OCI-LY1 (cell line): ENCODE measurements around the gene FAM120A.

Source experiments
- H2AFZ ChIP-seq: fragments of 200-600 bp; sonication (generic), shearing (Covaris generic); 2 replicates; pipeline ENCODE4 v1.6.0; 2014; ENCODE audit warnings: antibody characterized with exemption, mild to moderate bottlenecking, low read length
- H3F3A ChIP-seq: fragments of 200-600 bp; sonication (generic), shearing (Covaris generic); 2 replicates; pipeline ENCODE4 v1.6.0; 2014; ENCODE audit warnings: mild to moderate bottlenecking, antibody characterized with exemption, low read length, moderate library complexity; ENCODE audit not compliant: insufficient read depth
- H3K27ac ChIP-seq: fragments of 200-600 bp; sonication (generic); 2 replicates; pipeline ENCODE4 v1.5.1; 2014; ENCODE audit warnings: low read length, mixed run types, mild to moderate bottlenecking, low read depth; ENCODE audit not compliant: poor library complexity, severe bottlenecking
- H3K27me3 ChIP-seq: fragments of 200-600 bp; sonication (generic); 2 replicates; pipeline ENCODE4 v1.6.0; 2014; ENCODE audit warnings: antibody characterized with exemption, mild to moderate bottlenecking, low read length, moderate library complexity; ENCODE audit not compliant: insufficient read depth
- H3K36me3 ChIP-seq: fragments of 200-600 bp; sonication (generic); 2 replicates; pipeline ENCODE4 v1.6.1; 2014; ENCODE audit warnings: mild to moderate bottlenecking, antibody characterized with exemption, low read length, moderate library complexity, mixed read lengths; ENCODE audit not compliant: insufficient read depth
- H3K4me1 ChIP-seq: fragments of 200-600 bp; sonication (generic); 2 replicates; pipeline ENCODE4 v1.5.1; 2014; ENCODE audit warnings: mild to moderate bottlenecking, low read length, moderate library complexity; ENCODE audit not compliant: insufficient read depth, severe bottlenecking
- H3K4me2 ChIP-seq: fragments of 200-600 bp; sonication (generic), shearing (Covaris generic); 2 replicates; pipeline ENCODE4 v1.6.1; 2014; ENCODE audit warnings: low read length
- H3K4me3 ChIP-seq: fragments of 200-600 bp; sonication (generic); 2 replicates; pipeline ENCODE4 v1.5.1; 2014; ENCODE audit warnings: low read length, low read depth, mild to moderate bottlenecking, mixed read lengths; ENCODE audit not compliant: poor library complexity, severe bottlenecking
- H3K79me2 ChIP-seq: fragments of 200-600 bp; shearing (Covaris generic); 2 replicates; pipeline ENCODE4 v1.6.1; 2016; ENCODE audit warnings: mixed run types, low read length, mixed read lengths; ENCODE audit not compliant: insufficient read depth
- H3K9ac ChIP-seq: fragments of 200-600 bp; sonication (generic), shearing (Covaris generic); 2 replicates; pipeline ENCODE4 v1.6.1; 2014; ENCODE audit warnings: mild to moderate bottlenecking, low read length, mixed read lengths
- H3K9me2 ChIP-seq: fragments of 200-600 bp; sonication (generic), shearing (Covaris generic); 2 replicates; pipeline ENCODE4 v1.6.1; 2014; ENCODE audit warnings: low read depth, mild to moderate bottlenecking, low read length, mixed read lengths
- H3K9me3 ChIP-seq: fragments of 200-600 bp; shearing (Covaris generic); 2 replicates; pipeline ENCODE4 v1.6.1; 2014; ENCODE audit warnings: low read length, mixed read lengths
- H4K20me1 ChIP-seq: fragments of 200-600 bp; sonication (generic), shearing (Covaris generic); 2 replicates; pipeline ENCODE4 v1.6.0; 2016; ENCODE audit warnings: mild to moderate bottlenecking, low read length; ENCODE audit not compliant: insufficient read depth
- EZH2 ChIP-seq: fragments of 200-600 bp; sonication (generic), shearing (Covaris generic); IDR thresholded peaks from 2 replicates; pipeline ENCODE4 v1.8.0; 2017; ENCODE audit warnings: borderline replicate concordance, mixed run types, mild to moderate bottlenecking, antibody characterized with exemption, low read length, moderate library complexity, mixed read lengths
- TF ChIP-seq, protein P1 (sequence below): fragments of 200-600 bp; sonication (generic), shearing (Covaris generic); IDR thresholded peaks from 2 replicates; pipeline ENCODE4 v1.5.1; 2017; ENCODE audit warnings: mild to moderate bottlenecking, antibody characterized with exemption, low read length, moderate library complexity, mixed read lengths

The FAM120A gene

DNA sequence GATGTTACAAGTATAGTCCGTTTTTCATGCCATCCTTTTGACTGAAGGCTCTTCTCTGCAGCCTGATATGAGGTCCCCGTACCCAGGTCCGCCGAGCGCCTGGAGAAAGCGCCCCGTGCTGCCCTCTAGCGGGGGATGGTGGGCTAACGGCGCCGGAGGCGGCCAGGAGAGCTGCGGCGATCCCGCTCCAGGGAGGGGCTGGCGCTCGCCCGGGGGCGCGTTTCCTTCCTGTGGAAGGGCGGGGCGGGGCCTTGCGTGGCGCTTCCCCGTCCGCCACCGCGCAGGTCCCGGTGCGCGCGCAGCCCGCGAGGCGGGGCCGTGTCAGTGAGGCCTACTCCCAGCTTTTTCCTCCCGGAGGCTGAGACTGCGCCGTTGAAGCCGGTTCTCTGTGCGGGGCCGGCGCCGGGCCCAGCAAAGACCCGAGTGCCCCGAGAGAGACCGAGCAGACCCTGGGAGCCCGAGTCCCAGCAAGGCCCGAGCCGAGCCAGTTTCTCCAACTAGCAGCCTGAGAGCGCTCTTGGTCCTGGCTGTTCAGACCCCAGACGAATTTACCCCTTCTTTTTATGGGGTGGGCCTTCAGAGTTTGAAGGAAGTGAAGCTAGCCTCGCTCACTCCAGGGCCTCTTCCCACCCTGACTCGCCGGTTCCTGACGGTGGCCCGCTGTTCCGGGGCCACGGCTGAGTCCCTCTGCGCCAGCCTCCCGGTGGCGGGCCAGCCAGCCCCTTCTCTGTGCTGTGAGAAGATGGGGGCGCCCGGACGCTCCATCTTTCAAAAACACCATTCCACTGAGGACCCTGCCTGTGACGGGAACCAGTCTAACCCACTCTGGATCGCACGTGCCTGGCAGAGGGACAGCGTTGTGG lies 115.2 kb downstream of the FAM120A start:
- no peaks in the 10 kb centered on the region for H4K20me1 ChIP-seq
- H3K27ac ChIP-seq: peak overlapping the region; percentile 59
- H3K27me3 ChIP-seq: no peaks in the 10 kb centered on the region
- peak overlapping the region; percentile 75 for H3K4me2 ChIP-seq
- H3K36me3 ChIP-seq: peaks cover 41% of the 10 kb centered on the region
- peaks cover 13% of the 10 kb centered on the region for H3K4me1 ChIP-seq
- H3F3A ChIP-seq: no peaks in the 10 kb centered on the region; the same call in 1 of the 2 replicates
- TF ChIP-seq EZH2: no peak
- TF ChIP-seq, protein P1, sequence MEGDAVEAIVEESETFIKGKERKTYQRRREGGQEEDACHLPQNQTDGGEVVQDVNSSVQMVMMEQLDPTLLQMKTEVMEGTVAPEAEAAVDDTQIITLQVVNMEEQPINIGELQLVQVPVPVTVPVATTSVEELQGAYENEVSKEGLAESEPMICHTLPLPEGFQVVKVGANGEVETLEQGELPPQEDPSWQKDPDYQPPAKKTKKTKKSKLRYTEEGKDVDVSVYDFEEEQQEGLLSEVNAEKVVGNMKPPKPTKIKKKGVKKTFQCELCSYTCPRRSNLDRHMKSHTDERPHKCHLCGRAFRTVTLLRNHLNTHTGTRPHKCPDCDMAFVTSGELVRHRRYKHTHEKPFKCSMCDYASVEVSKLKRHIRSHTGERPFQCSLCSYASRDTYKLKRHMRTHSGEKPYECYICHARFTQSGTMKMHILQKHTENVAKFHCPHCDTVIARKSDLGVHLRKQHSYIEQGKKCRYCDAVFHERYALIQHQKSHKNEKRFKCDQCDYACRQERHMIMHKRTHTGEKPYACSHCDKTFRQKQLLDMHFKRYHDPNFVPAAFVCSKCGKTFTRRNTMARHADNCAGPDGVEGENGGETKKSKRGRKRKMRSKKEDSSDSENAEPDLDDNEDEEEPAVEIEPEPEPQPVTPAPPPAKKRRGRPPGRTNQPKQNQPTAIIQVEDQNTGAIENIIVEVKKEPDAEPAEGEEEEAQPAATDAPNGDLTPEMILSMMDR: peak; percentile 92
- no peaks in the 10 kb centered on the region for H3K79me2 ChIP-seq
- no peak overlapping the region for H2AFZ ChIP-seq
- H3K4me3 ChIP-seq: peak overlapping the region; percentile 67
- peak overlapping the region; percentile 82 for H3K9ac ChIP-seq
- H3K9me2 ChIP-seq: no peaks in the 10 kb centered on the region
- 0 out of 2 replicates have a peak, but pooled peaks cover 4% of the 10 kb centered on the region for H3K9me3 ChIP-seq

DNA sequence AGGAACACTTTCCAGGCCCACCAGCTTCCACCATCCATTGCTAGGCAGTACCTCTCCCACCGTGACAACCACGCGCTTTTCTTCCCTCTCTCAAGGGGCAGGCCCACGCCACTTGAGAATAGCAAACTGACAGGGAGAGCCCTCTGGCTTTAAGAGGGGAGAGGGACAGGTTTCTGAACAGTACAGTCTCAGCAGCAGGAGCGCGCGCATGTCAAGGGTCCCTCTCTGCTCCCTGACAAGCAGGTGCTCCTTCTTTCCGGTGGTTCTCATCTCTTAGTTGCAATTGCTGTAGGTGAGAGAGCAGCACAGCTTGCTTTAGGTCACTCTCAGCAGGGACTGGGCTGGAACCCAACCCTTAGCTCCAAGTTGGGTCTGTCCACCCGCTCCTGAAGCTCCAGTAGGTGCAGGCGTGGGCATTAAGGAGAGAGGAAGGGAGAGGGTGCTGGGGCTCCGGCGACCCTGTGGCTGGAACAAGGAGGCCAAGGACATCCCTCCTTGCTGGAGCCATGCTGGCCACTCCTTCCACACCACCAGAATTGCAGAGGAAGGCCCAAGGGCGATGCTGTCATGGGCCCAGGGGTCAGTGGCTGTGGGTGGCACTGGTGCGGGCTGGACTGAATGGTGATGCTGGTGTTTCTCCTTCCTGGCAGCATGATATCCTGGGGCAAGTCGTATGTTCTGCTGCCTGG lies 115.9 kb downstream of the FAM120A start:
- Histone ChIP-seq H3K27me3 (no peaks in the 10 kb centered on the region), H3K4me2 (peak overlapping the region; percentile 75), H3K36me3 (peaks cover 33% of the 10 kb centered on the region), H3K4me1 (peaks cover 13% of the 10 kb centered on the region), H2AFZ (no peak overlapping the region), H4K20me1 (no peaks in the 10 kb centered on the region), H3K9ac (peak overlapping the region; percentile 82), H3K4me3 (peak overlapping the region; percentile 67), H3F3A (no peaks in the 10 kb centered on the region; the same call in 1 of the 2 replicates), H3K79me2 (no peaks in the 10 kb centered on the region), H3K9me2 (no peaks in the 10 kb centered on the region), H3K9me3 (0 out of 2 replicates have a peak, but pooled peaks cover 4% of the 10 kb centered on the region), H3K27ac (peak overlapping the region; percentile 59)
- TF ChIP-seq, protein P1: no peak
- no peak for TF ChIP-seq EZH2

DNA sequence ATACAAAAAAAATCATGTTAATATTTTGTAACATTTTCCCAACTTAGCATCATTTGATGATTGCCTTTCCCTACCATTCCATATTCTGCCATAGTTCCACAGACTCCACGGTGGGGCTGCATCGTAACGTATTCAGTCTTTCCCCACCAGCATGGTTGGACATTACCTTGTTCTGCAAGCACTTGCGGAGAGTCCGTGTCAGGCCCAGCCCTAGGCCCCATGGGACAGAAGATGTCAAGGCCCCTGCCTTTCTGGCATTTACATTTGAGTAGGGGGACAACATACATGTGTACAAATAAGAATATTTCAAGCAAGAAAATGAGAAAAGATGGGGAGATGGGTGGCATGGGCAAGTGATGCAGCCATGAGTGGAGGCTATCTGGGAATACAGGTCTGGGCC lies 116.7 kb downstream of the FAM120A start:
- H4K20me1 ChIP-seq: no peaks in the 10 kb centered on the region
- peaks cover 26% of the 10 kb centered on the region for H3K36me3 ChIP-seq
- no peaks in the 10 kb centered on the region for H3K9me2 ChIP-seq
- no peak overlapping the region for H3K9ac ChIP-seq
- peaks cover 13% of the 10 kb centered on the region for H3K4me1 ChIP-seq
- H3K27ac ChIP-seq: no peak overlapping the region
- TF ChIP-seq, protein P1: no peak
- TF ChIP-seq EZH2: no peak
- no peaks in the 10 kb centered on the region for H3K27me3 ChIP-seq
- H3K4me2 ChIP-seq: no peak overlapping the region
- no peaks in the 10 kb centered on the region for H3K79me2 ChIP-seq
- H2AFZ ChIP-seq: no peak overlapping the region
- H3K9me3 ChIP-seq: 0 out of 2 replicates have a peak, but pooled peaks cover 4% of the 10 kb centered on the region
- no peak overlapping the region for H3K4me3 ChIP-seq
- H3F3A ChIP-seq: no peaks in the 10 kb centered on the region; the same call in 1 of the 2 replicates
